HEK293T (cell line): ENCODE data around the gene ERBB4.

Experiments used
- CTCF ChIA-PET: fragments of 350-600 bp; formaldehyde crosslinking; extraction: SDS; loops from one replicate; lab custom pipeline; 2021; ENCODE audit warnings: antibody characterized with exemption, inconsistent platforms; lab: Yijun Ruan, JAX
- POLR2A ChIA-PET: fragments of 350-600 bp; formaldehyde crosslinking; extraction: SDS; loops from one replicate; lab custom pipeline; 2020; ENCODE audit warnings: antibody characterized with exemption, inconsistent platforms; lab: Yijun Ruan, JAX
- DNase-seq: peaks from one replicate; pipeline ENCODE4 v3.0.0; 2012; ENCODE audit warnings: mixed read lengths; ENCODE audit errors: extremely low spot score
- ARNT ChIP-seq: fragments of 450-650 bp; IDR thresholded peaks from 2 replicates; pipeline ENCODE4 v1.6.1; 2017; ENCODE audit warnings: mild to moderate bottlenecking
- BHLHE40 ChIP-seq: fragments of 450-650 bp; IDR thresholded peaks from 2 replicates; pipeline ENCODE4 v1.6.1; 2016; ENCODE audit warnings: mild to moderate bottlenecking, moderate library complexity, borderline replicate concordance
- CTBP1 ChIP-seq: fragments of 450-650 bp; IDR thresholded peaks from 2 replicates; pipeline ENCODE4 v1.6.1; 2016; ENCODE audit warnings: borderline replicate concordance
- ELF4 ChIP-seq: fragments of 450-650 bp; IDR thresholded peaks from 2 replicates; pipeline ENCODE4 v1.6.1; 2017; ENCODE audit warnings: antibody characterized with exemption
- FOXA1 ChIP-seq: fragments of 450-650 bp; IDR thresholded peaks from 2 replicates; pipeline ENCODE4 v1.6.1; 2016; ENCODE audit warnings: mild to moderate bottlenecking
- FOXK2 ChIP-seq: fragments of 450-650 bp; IDR thresholded peaks from 2 replicates; pipeline ENCODE4 v1.6.1; 2016; ENCODE audit warnings: mild to moderate bottlenecking
- FOXM1 ChIP-seq: fragments of 450-650 bp; IDR thresholded peaks from 2 replicates; pipeline ENCODE4 v1.6.1; 2017; ENCODE audit warnings: mild to moderate bottlenecking, borderline replicate concordance
- HDGF ChIP-seq: fragments of 450-650 bp; IDR thresholded peaks from 2 replicates; pipeline ENCODE4 v1.6.1; 2017; ENCODE audit warnings: antibody characterized with exemption, borderline replicate concordance
- L3MBTL2 ChIP-seq: fragments of 450-650 bp; conservative IDR thresholded peaks from 2 replicates; pipeline ENCODE4 v1.6.1; 2016; ENCODE audit warnings: mild to moderate bottlenecking
- LEF1 ChIP-seq: fragments of 450-650 bp; IDR thresholded peaks from 2 replicates; pipeline ENCODE4 v1.6.1; 2017; ENCODE audit warnings: mild to moderate bottlenecking, borderline replicate concordance
- NFRKB ChIP-seq: fragments of 450-650 bp; IDR thresholded peaks from 2 replicates; pipeline ENCODE4 v1.6.1; 2016; ENCODE audit warnings: mild to moderate bottlenecking, moderate library complexity
- PKNOX1 ChIP-seq: fragments of 450-650 bp; IDR thresholded peaks from 2 replicates; pipeline ENCODE4 v1.6.1; 2016
- SP1 ChIP-seq: fragments of 450-650 bp; IDR thresholded peaks from 2 replicates; pipeline ENCODE4 v1.6.1; 2017
- SUZ12 ChIP-seq: fragments of 450-650 bp; IDR thresholded peaks from 2 replicates; pipeline ENCODE4 v1.6.1; 2016; ENCODE audit warnings: mild to moderate bottlenecking
- TARDBP ChIP-seq: fragments of 450-650 bp; IDR thresholded peaks from 2 replicates; pipeline ENCODE4 v1.6.1; 2016

Gene ERBB4

GRCh38 chr2:211802666-211803065 is 735.9 kb downstream of the ERBB4 start:
- DNase-seq = no peak
- POLR2A ChIA-PET = no interaction called here
- TF ChIP-seq LEF1 (no peak), HDGF (no peak), FOXK2 (no peak), L3MBTL2 (no peak), FOXA1 (no peak)
- CTCF ChIA-PET = no interaction called here

GRCh38 chr2:211800001-211800400 is 738.6 kb downstream of the ERBB4 start:
- ChIA-PET POLR2A (no interaction called here), CTCF (no interaction called here)
- no peak for TF ChIP-seq CTBP1
- no peak for TF ChIP-seq SUZ12
- TF ChIP-seq ARNT = no peak
- TF ChIP-seq PKNOX1 = no peak
- TF ChIP-seq L3MBTL2 = no peak
- TF ChIP-seq FOXM1 = no peak
- no peak for TF ChIP-seq FOXA1
- DNase-seq = no peak

GRCh38 chr2:211798868-211799267 is 739.7 kb downstream of the ERBB4 start:
- CTCF ChIA-PET = no interaction called here

GRCh38 chr2:211793690-211794089 is 744.9 kb downstream of the ERBB4 start:
- DNase-seq = no peak
- ChIA-PET POLR2A (no interaction called here), CTCF (no interaction called here)
- TF ChIP-seq SUZ12 = no peak

More at GRCh38 chr2:211798868-211799267, 739.7 kb downstream of the ERBB4 start:
- TF ChIP-seq SP1 (no peak), L3MBTL2 (no peak), BHLHE40 (no peak), ARNT (no peak), NFRKB (no peak)
- POLR2A ChIA-PET = no interaction called here
- DNase-seq = no peak

GRCh38 chr2:211789982-211790381 is 748.6 kb downstream of the ERBB4 start:
- TF ChIP-seq L3MBTL2 (no peak), ELF4 (no peak), FOXA1 (no peak), FOXM1 (no peak), FOXK2 (no peak), BHLHE40 (no peak), SP1 (no peak), TARDBP (no peak)
- DNase-seq = no peak
- ChIA-PET CTCF (no interaction called here), POLR2A (no interaction called here)

- ChIA-PET POLR2A (no interaction called here), CTCF (no interaction called here)
- DNase-seq = no peak
- TF ChIP-seq FOXA1 (no peak), PKNOX1 (no peak), CTBP1 (no peak), BHLHE40 (no peak), L3MBTL2 (no peak), ELF4 (no peak)
Measured at GRCh38 chr2:211766689-211767088, 771.9 kb downstream of the ERBB4 start.

GRCh38 chr2:211762479-211762878 is 776.1 kb downstream of the ERBB4 start:
- ChIA-PET POLR2A (no interaction called here), CTCF (no interaction called here)
- no peak for DNase-seq
- TF ChIP-seq CTBP1 (no peak), PKNOX1 (no peak), BHLHE40 (no peak)

- POLR2A ChIA-PET = no interaction called here
- TF ChIP-seq ELF4 = no peak
- CTCF ChIA-PET = no interaction called here
- no peak for DNase-seq
Measured at GRCh38 chr2:211760103-211760502, 778.5 kb downstream of the ERBB4 start.

GRCh38 chr2:211756266-211756665 is 782.3 kb downstream of the ERBB4 start:
- no peak for DNase-seq
- ChIA-PET CTCF (interaction anchor here (0.8 kb wide), 1 partner anchor 11 kb away, joined by 3 read pairs; no protein-coding TSS in a partner anchor), POLR2A (no interaction called here)
- TF ChIP-seq NFRKB (no peak), ELF4 (no peak), FOXK2 (no peak), FOXM1 (no peak), ARNT (no peak), SP1 (no peak), FOXA1 (no peak), TARDBP (no peak), BHLHE40 (no peak), CTBP1 (no peak), SUZ12 (no peak)
